HEK293 (cell line): ENCODE measurements around the gene PALM.
A peak's percentile ranks its signal among the peaks of the same experiment; 100 is the strongest.

ENCODE experiments used
- TCF7L2 ChIP-seq: IDR thresholded peaks from 2 replicates; pipeline ENCODE4 v1.6.1; 2011; ENCODE audit warnings: low read depth, mild to moderate bottlenecking, inconsistent platforms, low read length, moderate library complexity, borderline replicate concordance
- ZBTB21 ChIP-seq: fragments of 450-650 bp; formaldehyde crosslinking; IDR thresholded peaks from 2 replicates; pipeline ENCODE4 v1.5.1; 2017; ENCODE audit warnings: missing biosample characterization, missing genetic modification characterization
- ZFP3 ChIP-seq: fragments of 450-650 bp; formaldehyde crosslinking; IDR thresholded peaks from 2 replicates; pipeline ENCODE4 v1.5.1; 2016; ENCODE audit warnings: low read depth, missing biosample characterization, missing genetic modification characterization
- ZNF23 ChIP-seq: fragments of 450-650 bp; formaldehyde crosslinking; IDR thresholded peaks from 2 replicates; pipeline ENCODE4 v1.5.1; 2016; ENCODE audit warnings: missing biosample characterization, missing genetic modification characterization, borderline replicate concordance
- ZNF354C ChIP-seq: fragments of 450-650 bp; formaldehyde crosslinking; IDR thresholded peaks from 2 replicates; pipeline ENCODE4 v1.5.1; 2016; ENCODE audit warnings: missing biosample characterization, missing genetic modification characterization, low read depth, borderline replicate concordance
- ZNF394 ChIP-seq: fragments of 450-650 bp; formaldehyde crosslinking; IDR thresholded peaks from 2 replicates; pipeline ENCODE4 v1.5.1; 2016; ENCODE audit warnings: missing biosample characterization, missing genetic modification characterization, mild to moderate bottlenecking, moderate library complexity, borderline replicate concordance
- ZNF510 ChIP-seq: fragments of 450-650 bp; formaldehyde crosslinking; IDR thresholded peaks from 2 replicates; pipeline ENCODE4 v1.5.1; 2018; ENCODE audit warnings: mild to moderate bottlenecking, missing genetic modification characterization, missing biosample characterization; ENCODE audit not compliant: insufficient replicate concordance
- ZNF660 ChIP-seq: fragments of 450-650 bp; IDR thresholded peaks from 2 replicates; pipeline ENCODE4 v1.5.1; 2018; ENCODE audit warnings: missing biosample characterization, mild to moderate bottlenecking, missing genetic modification characterization
- ZNF792 ChIP-seq: fragments of 450-650 bp; formaldehyde crosslinking; IDR thresholded peaks from 2 replicates; pipeline ENCODE4 v1.5.1; 2016; ENCODE audit warnings: missing biosample characterization, missing genetic modification characterization
- TF ChIP-seq, protein P1 (sequence below): fragments of 450-650 bp; formaldehyde crosslinking; IDR thresholded peaks from 2 replicates; pipeline ENCODE4 v1.5.1; 2016; ENCODE audit warnings: missing biosample characterization, missing genetic modification characterization

DNA sequence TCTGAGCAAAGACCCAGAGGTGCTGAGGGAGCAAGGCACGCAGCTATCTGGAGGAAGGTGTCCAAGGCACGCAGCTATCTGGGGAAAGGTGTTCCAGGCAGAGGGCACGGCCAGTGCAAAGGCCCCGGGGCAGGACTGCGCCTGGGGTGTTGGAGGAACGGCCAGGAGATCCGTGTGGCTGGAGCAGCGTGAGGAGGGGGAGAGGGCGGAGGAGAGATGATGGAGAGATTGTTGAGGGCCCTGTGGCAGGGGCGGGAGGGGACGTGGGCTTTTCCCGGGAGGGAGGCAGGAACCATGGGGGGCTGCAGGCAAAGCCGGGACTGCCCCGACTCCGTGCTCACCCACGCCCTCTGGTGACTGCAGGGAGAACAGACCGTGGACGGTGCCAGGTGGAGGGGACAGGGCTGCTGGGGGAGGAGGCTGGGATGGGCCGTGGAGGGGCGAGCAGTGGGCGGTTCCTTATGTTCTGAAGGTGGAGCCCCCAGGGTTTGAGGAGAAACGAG, 28.9 kb downstream of the PALM start:
- TF ChIP-seq ZBTB21 (tag by site-specific recombination) (no peak), ZNF660 (tag by site-specific recombination) (no peak), ZNF23 (tag by site-specific recombination) (no peak), ZNF510 (tag by site-specific recombination) (no peak), ZFP3 (tag by site-specific recombination) (no peak), ZNF394 (tag by site-specific recombination) (no peak), TCF7L2 (no peak), ZNF792 (tag by site-specific recombination) (no peak), ZNF354C (tag by site-specific recombination) (no peak)
- TF ChIP-seq, protein P1, sequence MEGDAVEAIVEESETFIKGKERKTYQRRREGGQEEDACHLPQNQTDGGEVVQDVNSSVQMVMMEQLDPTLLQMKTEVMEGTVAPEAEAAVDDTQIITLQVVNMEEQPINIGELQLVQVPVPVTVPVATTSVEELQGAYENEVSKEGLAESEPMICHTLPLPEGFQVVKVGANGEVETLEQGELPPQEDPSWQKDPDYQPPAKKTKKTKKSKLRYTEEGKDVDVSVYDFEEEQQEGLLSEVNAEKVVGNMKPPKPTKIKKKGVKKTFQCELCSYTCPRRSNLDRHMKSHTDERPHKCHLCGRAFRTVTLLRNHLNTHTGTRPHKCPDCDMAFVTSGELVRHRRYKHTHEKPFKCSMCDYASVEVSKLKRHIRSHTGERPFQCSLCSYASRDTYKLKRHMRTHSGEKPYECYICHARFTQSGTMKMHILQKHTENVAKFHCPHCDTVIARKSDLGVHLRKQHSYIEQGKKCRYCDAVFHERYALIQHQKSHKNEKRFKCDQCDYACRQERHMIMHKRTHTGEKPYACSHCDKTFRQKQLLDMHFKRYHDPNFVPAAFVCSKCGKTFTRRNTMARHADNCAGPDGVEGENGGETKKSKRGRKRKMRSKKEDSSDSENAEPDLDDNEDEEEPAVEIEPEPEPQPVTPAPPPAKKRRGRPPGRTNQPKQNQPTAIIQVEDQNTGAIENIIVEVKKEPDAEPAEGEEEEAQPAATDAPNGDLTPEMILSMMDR (tag by site-specific recombination): peak; percentile 38; the same call in 1 of the 2 replicates
